ENCODE results near the gene VPS72.

Gene VPS72

GRCh38 chr1:151237678-151238466, 47.9 kb upstream of the VPS72 start:
- H3K27ac ChIP-seq (replicated peaks): no peak overlapping the region
- DNase-seq (ENCODE audit: low read depth in 1 of 2, low spot score in 1 of 2): no peak
- H3K4me3 ChIP-seq (replicated peaks; ENCODE audit: insufficient read depth, low read length): no peak overlapping the region
- TF ChIP-seq SPI1 (IDR thresholded peaks at IDR 0.05; ENCODE audit: borderline replicate concordance, low read depth) (0 out of 2 replicates have a peak, but pooled peaks have one; percentile 8), POLR2AphosphoS5 (IDR thresholded peaks at IDR 0.05; ENCODE audit: low read depth) (no peak), GABPA (IDR thresholded peaks at IDR 0.05; ENCODE audit: low read depth) (no peak)
- TF ChIP-seq, protein P1, sequence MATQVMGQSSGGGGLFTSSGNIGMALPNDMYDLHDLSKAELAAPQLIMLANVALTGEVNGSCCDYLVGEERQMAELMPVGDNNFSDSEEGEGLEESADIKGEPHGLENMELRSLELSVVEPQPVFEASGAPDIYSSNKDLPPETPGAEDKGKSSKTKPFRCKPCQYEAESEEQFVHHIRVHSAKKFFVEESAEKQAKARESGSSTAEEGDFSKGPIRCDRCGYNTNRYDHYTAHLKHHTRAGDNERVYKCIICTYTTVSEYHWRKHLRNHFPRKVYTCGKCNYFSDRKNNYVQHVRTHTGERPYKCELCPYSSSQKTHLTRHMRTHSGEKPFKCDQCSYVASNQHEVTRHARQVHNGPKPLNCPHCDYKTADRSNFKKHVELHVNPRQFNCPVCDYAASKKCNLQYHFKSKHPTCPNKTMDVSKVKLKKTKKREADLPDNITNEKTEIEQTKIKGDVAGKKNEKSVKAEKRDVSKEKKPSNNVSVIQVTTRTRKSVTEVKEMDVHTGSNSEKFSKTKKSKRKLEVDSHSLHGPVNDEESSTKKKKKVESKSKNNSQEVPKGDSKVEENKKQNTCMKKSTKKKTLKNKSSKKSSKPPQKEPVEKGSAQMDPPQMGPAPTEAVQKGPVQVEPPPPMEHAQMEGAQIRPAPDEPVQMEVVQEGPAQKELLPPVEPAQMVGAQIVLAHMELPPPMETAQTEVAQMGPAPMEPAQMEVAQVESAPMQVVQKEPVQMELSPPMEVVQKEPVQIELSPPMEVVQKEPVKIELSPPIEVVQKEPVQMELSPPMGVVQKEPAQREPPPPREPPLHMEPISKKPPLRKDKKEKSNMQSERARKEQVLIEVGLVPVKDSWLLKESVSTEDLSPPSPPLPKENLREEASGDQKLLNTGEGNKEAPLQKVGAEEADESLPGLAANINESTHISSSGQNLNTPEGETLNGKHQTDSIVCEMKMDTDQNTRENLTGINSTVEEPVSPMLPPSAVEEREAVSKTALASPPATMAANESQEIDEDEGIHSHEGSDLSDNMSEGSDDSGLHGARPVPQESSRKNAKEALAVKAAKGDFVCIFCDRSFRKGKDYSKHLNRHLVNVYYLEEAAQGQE (IDR thresholded peaks at IDR 0.05; ENCODE audit: insufficient replicate concordance, low read depth): no peak
- H3K27me3 ChIP-seq (ENCODE audit: insufficient read depth, poor library complexity, severe bottlenecking): no peaks in the 10 kb centered on the region

- Histone ChIP-seq H3K27me3 (ENCODE audit: insufficient read depth, poor library complexity, severe bottlenecking) (no peaks in the 10 kb centered on the region), H3K4me3 (replicated peaks; ENCODE audit: insufficient read depth, low read length) (no peak overlapping the region), H3K27ac (replicated peaks) (no peak overlapping the region)
- DNase-seq (ENCODE audit: low read depth in 1 of 2, low spot score in 1 of 2): no peak
- TF ChIP-seq POLR2AphosphoS5 (IDR thresholded peaks at IDR 0.05; ENCODE audit: low read depth) (no peak), SPI1 (IDR thresholded peaks at IDR 0.05; ENCODE audit: borderline replicate concordance, low read depth) (no peak)
Observed at GRCh38 chr1:151235235-151235634, 45.2 kb upstream of the VPS72 start.

DNA sequence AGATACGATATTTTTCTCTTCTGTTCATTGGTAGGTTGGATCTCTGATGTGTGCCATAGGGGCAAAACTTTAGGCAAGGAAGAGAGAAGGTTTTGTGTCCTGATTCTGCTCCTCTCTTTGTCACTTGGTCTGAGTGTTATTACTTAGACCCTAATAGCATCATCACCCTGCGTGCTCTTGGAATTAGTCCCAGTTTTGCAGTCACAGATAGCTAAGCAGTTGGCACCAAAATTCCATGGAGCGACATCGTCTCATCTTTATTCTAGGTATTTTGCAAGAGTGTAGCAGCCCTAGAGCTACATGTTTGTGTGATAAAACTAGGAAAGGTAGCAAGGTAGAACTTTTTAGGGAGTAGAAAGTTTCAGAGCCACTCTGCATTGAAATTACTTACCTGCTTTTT, 32.1 kb upstream of the VPS72 start:
- TF ChIP-seq, protein P1 (IDR thresholded peaks at IDR 0.05; ENCODE audit: insufficient replicate concordance, low read depth): no peak
- TF ChIP-seq CTCF (IDR thresholded peaks at IDR 0.05; ENCODE audit: insufficient read depth, low read length) (no peak), GABPA (IDR thresholded peaks at IDR 0.05; ENCODE audit: low read depth) (no peak), POLR2AphosphoS5 (IDR thresholded peaks at IDR 0.05; ENCODE audit: low read depth) (no peak), SPI1 (IDR thresholded peaks at IDR 0.05; ENCODE audit: borderline replicate concordance, low read depth) (no peak)

GRCh38 chr1:151221616-151222015, 31.6 kb upstream of the VPS72 start:
- no peak for TF ChIP-seq SPI1 (IDR thresholded peaks at IDR 0.05; ENCODE audit: borderline replicate concordance, low read depth)
- TF ChIP-seq CTCF (IDR thresholded peaks at IDR 0.05; ENCODE audit: insufficient read depth, low read length): no peak
- TF ChIP-seq POLR2AphosphoS5 (IDR thresholded peaks at IDR 0.05; ENCODE audit: low read depth): no peak
- TF ChIP-seq, protein P1 (IDR thresholded peaks at IDR 0.05; ENCODE audit: insufficient replicate concordance, low read depth): no peak
- no peak for TF ChIP-seq GABPA (IDR thresholded peaks at IDR 0.05; ENCODE audit: low read depth)
- no peak overlapping the region for H3K27ac ChIP-seq (replicated peaks)
- no peak for DNase-seq (ENCODE audit: low read depth in 1 of 2, low spot score in 1 of 2)

More for the DNA sequence above, 32.1 kb upstream of the VPS72 start:
- DNase-seq (ENCODE audit: low read depth in 1 of 2, low spot score in 1 of 2): no peak
- Histone ChIP-seq H3K27me3 (ENCODE audit: insufficient read depth, poor library complexity, severe bottlenecking) (no peaks in the 10 kb centered on the region), H3K27ac (replicated peaks) (no peak overlapping the region), H3K4me3 (replicated peaks; ENCODE audit: insufficient read depth, low read length) (no peak overlapping the region)

More at GRCh38 chr1:151221616-151222015, 31.6 kb upstream of the VPS72 start:
- Histone ChIP-seq H3K4me3 (replicated peaks; ENCODE audit: insufficient read depth, low read length) (no peak overlapping the region), H3K27me3 (ENCODE audit: insufficient read depth, poor library complexity, severe bottlenecking) (no peaks in the 10 kb centered on the region)

All from HL-60 (cell line).